Osteocyte (in vitro differentiated cells): ENCODE results near the gene SLC1A2. TPM values are rescaled to one million over a fixed set of nuclear protein-coding genes. Genes with fewer than 3 reads are reported as not detected.

ENCODE experiments used
- DNase-seq: peaks from one replicate; pipeline ENCODE4 v3.0.0; 2021; ENCODE audit warnings: mixed read lengths; ENCODE audit not compliant: unreplicated experiment; ENCODE audit errors: extremely low spot score
- H3K27ac Mint-ChIP-seq: one replicate; pipeline ENCODE4 v1.8.0; 2021; ENCODE audit warnings: mild to moderate bottlenecking, mixed read lengths; ENCODE audit not compliant: unreplicated experiment
- H3K27me3 Mint-ChIP-seq: one replicate; pipeline ENCODE4 v1.8.0; 2021; ENCODE audit warnings: mixed read lengths; ENCODE audit not compliant: unreplicated experiment
- H3K36me3 Mint-ChIP-seq: one replicate; pipeline ENCODE4 v1.8.0; 2021; ENCODE audit warnings: mixed read lengths; ENCODE audit not compliant: unreplicated experiment
- H3K4me1 Mint-ChIP-seq: one replicate; pipeline ENCODE4 v1.8.0; 2021; ENCODE audit warnings: mixed read lengths; ENCODE audit not compliant: unreplicated experiment
- H3K4me3 Mint-ChIP-seq: one replicate; pipeline ENCODE4 v1.8.0; 2021; ENCODE audit warnings: mild to moderate bottlenecking, moderate library complexity, mixed read lengths; ENCODE audit not compliant: unreplicated experiment
- H3K9me3 Mint-ChIP-seq: one replicate; pipeline ENCODE4 v1.8.0; 2021; ENCODE audit warnings: mixed read lengths; ENCODE audit not compliant: unreplicated experiment
- total RNA-seq: library from RNA; stranded (reverse); gene quantifications from 2 replicates; pipeline ENCODE4 v1.2.1, GENCODE V29; 2021
- TF ChIP-seq, protein P1 (sequence below): fragments of 200-600 bp; sonication (generic); IDR thresholded peaks from 2 replicates; pipeline ENCODE4 v1.5.0; 2021; ENCODE audit warnings: antibody characterized with exemption, mild to moderate bottlenecking, moderate library complexity

SLC1A2 gene
- total RNA-seq, 1 donor from 2014 or later, result 0.32 TPM

- H3K4me3 Mint-ChIP-seq, result no peak overlapping the region
- H3K9me3 Mint-ChIP-seq, result no peaks in the 10 kb centered on the region
- TF ChIP-seq, protein P1, sequence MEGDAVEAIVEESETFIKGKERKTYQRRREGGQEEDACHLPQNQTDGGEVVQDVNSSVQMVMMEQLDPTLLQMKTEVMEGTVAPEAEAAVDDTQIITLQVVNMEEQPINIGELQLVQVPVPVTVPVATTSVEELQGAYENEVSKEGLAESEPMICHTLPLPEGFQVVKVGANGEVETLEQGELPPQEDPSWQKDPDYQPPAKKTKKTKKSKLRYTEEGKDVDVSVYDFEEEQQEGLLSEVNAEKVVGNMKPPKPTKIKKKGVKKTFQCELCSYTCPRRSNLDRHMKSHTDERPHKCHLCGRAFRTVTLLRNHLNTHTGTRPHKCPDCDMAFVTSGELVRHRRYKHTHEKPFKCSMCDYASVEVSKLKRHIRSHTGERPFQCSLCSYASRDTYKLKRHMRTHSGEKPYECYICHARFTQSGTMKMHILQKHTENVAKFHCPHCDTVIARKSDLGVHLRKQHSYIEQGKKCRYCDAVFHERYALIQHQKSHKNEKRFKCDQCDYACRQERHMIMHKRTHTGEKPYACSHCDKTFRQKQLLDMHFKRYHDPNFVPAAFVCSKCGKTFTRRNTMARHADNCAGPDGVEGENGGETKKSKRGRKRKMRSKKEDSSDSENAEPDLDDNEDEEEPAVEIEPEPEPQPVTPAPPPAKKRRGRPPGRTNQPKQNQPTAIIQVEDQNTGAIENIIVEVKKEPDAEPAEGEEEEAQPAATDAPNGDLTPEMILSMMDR, result no peak
- H3K36me3 Mint-ChIP-seq, result no peaks in the 10 kb centered on the region
- DNase-seq, result no peak
- no peak overlapping the region for H3K27ac Mint-ChIP-seq
- peaks cover 16% of the 10 kb centered on the region for H3K4me1 Mint-ChIP-seq
- peaks cover 2% of the 10 kb centered on the region for H3K27me3 Mint-ChIP-seq
Measured at GRCh38 chr11:35270342-35270741, 149.0 kb downstream of the SLC1A2 start.

- DNase-seq, result no peak
- Mint-ChIP-seq H3K27me3 (peaks cover 2% of the 10 kb centered on the region), H3K4me1 (peaks cover 10% of the 10 kb centered on the region), H3K4me3 (no peak overlapping the region), H3K9me3 (no peaks in the 10 kb centered on the region), H3K36me3 (no peaks in the 10 kb centered on the region), H3K27ac (no peak overlapping the region)
- TF ChIP-seq, protein P1, result no peak
Measured at GRCh38 chr11:35267504-35267903, 151.9 kb downstream of the SLC1A2 start.

GRCh38 chr11:35265755-35266454, 153.5 kb downstream of the SLC1A2 start:
- Mint-ChIP-seq H3K36me3 (no peaks in the 10 kb centered on the region), H3K4me3 (no peak overlapping the region), H3K27me3 (no peaks in the 10 kb centered on the region), H3K27ac (no peak overlapping the region), H3K4me1 (peaks cover 7% of the 10 kb centered on the region), H3K9me3 (no peaks in the 10 kb centered on the region)
- DNase-seq, result no peak
- TF ChIP-seq, protein P1, result no peak

DNA sequence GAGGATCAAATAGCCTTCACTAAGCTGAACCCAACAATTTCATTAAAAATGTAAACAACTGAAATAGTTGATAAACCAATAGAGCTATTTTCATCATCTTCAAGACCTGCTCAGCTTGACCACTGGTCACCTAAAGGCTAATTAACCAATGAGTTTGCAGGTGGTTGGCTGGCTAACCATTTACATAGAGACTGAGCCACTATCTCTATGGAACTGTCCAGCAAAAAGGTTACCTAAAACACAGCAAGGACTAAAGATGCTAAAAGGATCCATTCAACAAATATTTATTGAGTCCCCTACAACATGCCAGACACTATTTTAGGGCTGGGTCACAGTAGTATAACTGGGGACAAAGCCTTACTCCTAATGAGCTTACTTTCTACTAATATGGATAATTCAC, 156.6 kb downstream of the SLC1A2 start:
- peaks cover 16% of the 10 kb centered on the region for H3K4me1 Mint-ChIP-seq
- no peaks in the 10 kb centered on the region for H3K9me3 Mint-ChIP-seq
- H3K4me3 Mint-ChIP-seq, result no peak overlapping the region
- H3K36me3 Mint-ChIP-seq, result no peaks in the 10 kb centered on the region
- H3K27me3 Mint-ChIP-seq, result no peaks in the 10 kb centered on the region
- TF ChIP-seq, protein P1, result no peak
- no peak overlapping the region for H3K27ac Mint-ChIP-seq
- no peak for DNase-seq

DNA sequence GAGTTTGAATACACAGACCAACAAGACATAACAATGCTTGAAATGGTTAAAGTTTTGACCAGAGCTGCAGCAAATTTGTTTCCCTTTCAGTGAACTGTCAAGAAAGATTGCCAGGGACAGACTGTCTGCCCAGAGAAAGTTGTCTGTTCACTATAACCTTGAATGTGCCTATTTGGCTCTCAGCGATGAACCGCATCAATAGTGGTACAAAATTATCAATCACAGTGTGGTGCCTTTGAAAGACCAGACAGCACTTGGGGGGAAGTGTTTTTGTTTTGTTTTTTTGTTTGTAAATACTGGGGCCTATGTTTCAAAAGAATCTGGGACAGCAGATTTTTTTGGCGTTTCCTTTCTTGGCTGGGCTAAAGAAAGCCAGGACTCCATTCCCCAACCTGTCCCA, 157.3 kb downstream of the SLC1A2 start:
- H3K4me3 Mint-ChIP-seq, result no peak overlapping the region
- no peaks in the 10 kb centered on the region for H3K36me3 Mint-ChIP-seq
- H3K27me3 Mint-ChIP-seq, result no peaks in the 10 kb centered on the region
- DNase-seq, result no peak
- TF ChIP-seq, protein P1, result no peak
- H3K27ac Mint-ChIP-seq, result no peak overlapping the region
- H3K4me1 Mint-ChIP-seq, result peaks cover 12% of the 10 kb centered on the region
- H3K9me3 Mint-ChIP-seq, result no peaks in the 10 kb centered on the region
